Limb (tissue), 2 donors: ENCODE data around the gene GLUL.
"Not testable (repeated sequence)": the region's sequence is repeated elsewhere in the genome, so short reads cannot be mapped to it uniquely, and the experiment has no call there.

Source experiments
- DNase-seq, 2 donors: peaks; one replicate each; pipeline ENCODE4 v3.0.0-alpha.2; 2016; ENCODE audit errors: extremely low spot score in 2 of 2

GLUL gene

GRCh38 chr1:182394055-182394775 lies 2.6 kb upstream of the GLUL start:
- no peak for DNase-seq

DNA sequence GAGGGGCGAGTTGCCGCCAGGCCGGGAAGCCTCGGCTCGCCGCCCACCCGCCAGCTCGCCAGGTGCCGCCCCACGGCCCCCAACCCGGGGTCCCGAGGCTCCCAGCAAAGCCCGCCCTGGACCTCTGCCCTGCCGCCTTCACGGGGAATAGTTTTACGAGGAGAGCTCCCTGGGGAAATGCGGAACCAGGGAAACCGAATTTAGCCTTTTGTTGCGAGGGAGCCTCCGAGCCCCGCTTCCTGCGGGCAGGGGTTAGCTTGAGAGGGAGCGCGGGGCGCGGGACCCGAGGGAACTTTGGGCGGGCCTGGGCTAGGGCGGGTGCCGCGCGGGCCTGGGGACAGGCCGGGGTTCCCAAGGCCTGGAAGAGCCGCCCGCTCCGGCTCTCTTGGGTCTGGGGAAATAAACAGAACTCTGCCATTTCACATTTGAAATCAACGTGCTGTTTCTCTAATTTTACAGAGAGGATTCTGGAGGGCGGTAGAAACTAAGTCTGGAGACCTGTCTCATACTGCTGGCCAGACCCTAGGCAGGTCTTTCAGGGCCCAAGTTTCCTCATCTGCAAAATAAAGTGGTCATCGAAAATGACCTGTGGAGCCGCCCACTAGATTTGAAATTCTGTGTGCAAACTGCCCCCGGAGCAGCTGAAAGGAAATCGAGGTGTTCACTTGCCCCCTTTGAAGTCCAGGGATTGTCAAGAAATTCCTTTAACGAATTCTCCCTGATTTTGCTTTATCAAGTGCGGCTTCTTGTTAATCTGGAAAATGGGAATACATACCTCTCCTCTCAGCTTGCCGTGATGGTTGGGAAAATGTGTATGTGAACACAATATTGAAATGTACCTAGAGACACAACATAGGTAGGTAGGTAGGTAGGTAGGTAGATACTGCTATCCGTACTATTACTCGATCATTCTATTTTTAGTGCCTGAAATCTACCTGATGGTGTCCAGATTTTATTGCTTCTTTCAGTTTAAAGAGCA lies 749 bp upstream of the GLUL start:
- no peak for DNase-seq

GRCh38 chr1:182391028-182391361 lies 595 bp downstream of the GLUL start:
- DNase-seq = no peak

DNA sequence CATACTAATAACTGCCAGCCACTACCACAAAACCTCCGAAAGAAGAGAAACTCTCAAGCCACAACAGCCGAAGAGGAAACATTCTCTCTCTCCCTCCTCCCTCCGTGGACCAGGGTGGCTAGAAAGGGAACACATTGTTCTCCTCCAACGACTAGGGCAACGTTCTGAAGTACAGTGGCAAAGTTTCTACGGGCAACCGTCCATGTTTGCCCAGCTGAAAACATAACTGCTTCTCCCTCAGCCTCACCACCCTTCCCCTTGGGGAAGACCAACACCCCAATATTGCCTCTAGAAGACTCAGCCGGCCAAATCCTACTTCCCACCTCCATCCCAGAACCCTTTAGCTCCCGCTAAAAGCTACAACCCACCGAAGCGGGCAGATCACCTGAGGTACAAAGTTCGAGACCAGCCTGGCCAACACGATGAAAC lies 2.0 kb downstream of the GLUL start:
- DNase-seq = no peak

- DNase-seq = no peak
These were observed 3.0 kb downstream of the GLUL start for GRCh38 chr1:182388392-182389134.

DNA sequence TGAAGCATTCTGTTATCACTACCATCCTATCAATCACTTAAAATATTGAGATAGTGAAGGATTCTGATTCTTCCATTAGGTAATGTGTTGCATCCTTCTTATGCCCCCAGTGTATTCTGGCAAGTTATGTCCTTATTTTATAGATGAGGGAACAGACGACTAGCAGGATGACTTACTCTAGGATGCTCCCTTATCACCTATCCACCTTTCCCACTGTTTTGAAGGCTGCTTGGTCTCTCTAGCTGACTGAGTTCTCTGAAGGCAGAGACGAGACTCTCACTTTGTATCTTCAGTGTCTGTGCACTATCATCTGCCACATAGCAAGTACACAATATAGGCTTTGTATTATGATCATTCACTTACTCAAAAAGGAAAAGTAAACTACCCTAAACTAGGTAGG lies 4.0 kb downstream of the GLUL start:
- DNase-seq = no peak

DNA sequence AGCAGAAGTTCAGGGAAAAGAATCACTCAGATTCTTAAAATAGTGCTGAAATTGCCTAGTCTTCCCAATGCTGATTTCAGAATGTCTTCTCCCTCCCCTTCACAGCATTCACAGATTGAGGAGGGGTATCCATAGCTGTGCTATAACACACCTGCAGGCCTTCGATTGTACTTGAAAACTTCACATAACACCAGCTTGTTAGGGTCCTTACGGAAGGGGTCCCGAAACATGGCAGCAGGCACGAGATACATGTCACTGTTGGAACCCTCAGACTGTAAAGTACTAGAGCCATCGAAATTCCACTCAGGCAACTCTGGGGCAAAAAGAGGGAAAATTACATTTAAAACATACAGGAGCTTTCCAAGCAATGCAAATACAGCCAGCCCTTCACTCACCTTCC lies 4.6 kb downstream of the GLUL start:
- no peak for DNase-seq

- DNase-seq = no peak
These were observed 5.4 kb downstream of the GLUL start for GRCh38 chr1:182385885-182386853.

DNA sequence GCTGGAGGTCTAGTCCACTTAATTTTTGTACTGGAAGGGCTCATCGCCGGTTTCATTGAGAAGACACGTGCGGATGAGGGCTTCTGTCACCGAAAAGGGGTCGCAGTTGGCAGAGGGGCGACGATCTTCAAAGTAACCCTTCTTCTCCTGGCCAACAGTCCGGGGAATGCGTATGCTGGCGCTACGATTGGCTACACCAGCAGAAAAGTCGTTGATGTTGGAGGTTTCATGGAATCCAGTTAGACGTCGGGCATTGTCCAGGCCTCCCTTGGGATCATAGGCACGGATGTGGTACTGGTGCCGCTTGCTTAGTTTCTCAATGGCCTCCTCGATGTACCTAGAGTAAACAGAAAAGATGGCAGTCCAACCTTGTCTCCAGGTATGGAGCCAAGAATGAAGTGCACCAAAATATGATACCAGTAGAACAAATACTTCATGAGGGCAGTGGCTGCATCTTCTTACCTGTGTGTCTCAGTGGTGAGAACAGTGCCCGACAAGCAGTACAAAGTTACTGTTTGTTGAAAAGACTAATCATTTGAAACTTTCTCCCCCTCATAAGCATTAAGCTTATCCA lies 7.1 kb downstream of the GLUL start:
- no peak for DNase-seq

GRCh38 chr1:182383934-182384333 lies 7.7 kb downstream of the GLUL start:
- no peak for DNase-seq

- DNase-seq = no peak
These were observed 8.4 kb downstream of the GLUL start for GRCh38 chr1:182383037-182383661.

GRCh38 chr1:182381962-182382819 lies 9.4 kb downstream of the GLUL start:
- DNase-seq = no peak

DNA sequence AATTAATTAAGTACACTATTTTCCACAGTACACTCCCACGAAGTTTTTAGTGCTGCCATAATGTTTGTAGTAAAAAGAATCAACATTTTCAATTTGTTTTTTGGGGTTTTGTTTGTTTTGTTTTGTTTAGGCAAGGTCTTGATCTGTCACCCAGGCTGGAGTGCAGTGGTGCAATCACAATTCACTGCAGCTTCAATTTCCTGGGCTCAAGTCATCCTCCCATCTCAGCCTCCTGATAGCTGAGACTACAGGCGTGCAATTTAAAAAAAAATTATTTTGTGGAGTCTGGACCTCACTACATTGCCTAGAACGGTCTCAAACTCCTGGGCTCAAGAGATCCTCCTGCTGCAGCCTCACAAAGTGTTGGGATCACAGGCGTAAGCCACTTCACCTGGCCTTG lies 11.4 kb downstream of the GLUL start:
- DNase-seq = no peak

DNA sequence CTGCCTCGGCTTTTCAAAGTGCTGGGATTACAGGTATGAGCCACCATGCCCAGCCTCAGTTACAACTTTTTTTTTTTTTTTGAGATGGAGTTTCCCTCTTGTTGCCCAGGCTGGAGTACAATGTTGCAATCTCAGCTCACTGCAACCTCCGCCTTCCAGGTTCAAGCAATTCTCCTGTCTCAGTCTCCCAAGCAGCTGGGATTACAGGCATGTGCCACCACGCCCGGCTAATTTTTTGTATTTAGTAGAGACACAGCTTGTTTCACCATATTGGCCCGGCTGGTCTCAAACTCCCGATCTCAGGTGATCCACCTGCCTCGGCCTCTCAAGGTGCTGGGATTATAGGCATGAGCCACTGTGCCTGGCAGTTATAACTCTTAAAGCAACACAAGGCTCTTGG lies 11.8 kb downstream of the GLUL start:
- not testable (repeated sequence) for DNase-seq

DNA sequence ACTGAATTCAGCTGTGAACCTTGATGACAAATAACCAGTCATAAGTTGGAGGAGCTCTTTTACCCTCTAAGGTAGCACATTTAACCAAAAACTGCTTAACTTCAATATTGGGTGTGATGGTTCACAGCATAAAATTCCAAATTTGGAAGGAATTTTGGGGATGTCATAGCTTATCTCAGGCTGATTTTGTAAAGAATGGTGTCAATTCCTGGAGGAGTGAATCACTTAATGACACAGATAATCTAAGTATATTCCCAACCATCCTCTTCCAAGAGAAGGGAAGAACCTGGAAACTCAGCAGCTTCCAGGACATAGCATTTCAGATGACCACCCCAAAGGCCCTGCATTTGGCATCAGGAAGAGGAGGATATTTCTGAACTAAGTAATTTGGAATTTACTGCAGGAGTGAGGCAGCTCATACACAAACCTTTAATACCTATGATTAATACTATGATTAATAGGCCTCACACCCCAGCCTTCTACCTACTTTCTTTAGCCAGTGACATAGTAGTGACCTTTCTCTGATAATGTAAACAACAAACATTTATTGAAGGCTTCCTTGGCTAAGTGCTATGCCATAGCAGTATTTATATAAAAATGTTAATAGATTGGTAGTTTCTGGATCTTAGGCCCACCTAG lies 14.5 kb downstream of the GLUL start:
- no peak for DNase-seq

DNA sequence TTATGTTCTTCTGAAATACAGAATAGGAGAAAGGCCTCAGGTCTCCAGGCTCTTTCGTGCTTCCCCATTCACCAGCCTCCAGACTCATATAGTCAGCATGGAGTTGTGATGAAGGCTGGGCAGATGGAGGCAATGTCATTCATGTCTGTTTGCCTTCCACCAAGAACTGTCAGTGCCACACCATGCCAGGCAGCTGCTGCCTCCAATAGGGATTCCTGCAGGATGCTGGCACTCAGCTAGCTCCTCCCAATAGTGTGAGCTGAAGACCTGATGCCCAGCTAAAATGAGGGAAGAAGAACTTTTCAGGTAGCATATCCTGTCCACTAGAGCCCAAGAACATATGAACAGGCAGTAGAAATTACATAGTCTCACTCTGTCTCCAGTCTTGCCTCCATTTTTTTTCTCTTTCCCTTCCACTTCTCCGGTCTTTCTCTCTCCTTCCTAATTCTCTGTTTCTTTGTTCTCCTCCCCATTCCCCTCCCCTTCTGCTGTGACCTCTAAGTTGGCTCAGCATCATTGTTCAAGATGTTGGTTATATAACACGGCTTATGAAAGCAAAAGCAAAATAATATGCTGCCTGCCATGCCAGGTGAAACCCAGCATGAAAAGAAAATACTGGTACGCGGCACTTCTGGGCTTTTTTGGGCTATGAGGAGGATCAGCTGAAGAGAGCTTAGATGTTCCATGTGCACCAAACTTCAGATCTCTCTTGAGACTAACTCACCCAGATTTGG lies 17.3 kb downstream of the GLUL start:
- DNase-seq = no peak

- no peak for DNase-seq
These were observed 21.1 kb downstream of the GLUL start for GRCh38 chr1:182370532-182370931.

- no peak for DNase-seq
These were observed 22.7 kb downstream of the GLUL start for GRCh38 chr1:182368903-182369302.
